Activated B cell treated with CpG ODN at 0.5 μM for 24 hours (primary cell): ENCODE results near the gene IGSF8. TPM values are rescaled to one million over a fixed set of nuclear protein-coding genes. Genes with fewer than 3 reads are reported as not detected.

Source experiments
- ATAC-seq: fragments of 200-7000 bp; cut with Tn5 transposase; one replicate; pipeline ENCODE4 v1.10.0; 2021; ENCODE audit warnings: low read depth, mild to moderate bottlenecking, moderate library complexity
- CTCF ChIA-PET: fragments of 350-600 bp; sonication (Branson Sonifier 250); formaldehyde crosslinking; loops from one replicate; lab custom pipeline; 2021; ENCODE audit warnings: antibody characterized with exemption; lab: Charles Lee
- POLR2A ChIA-PET: fragments of 350-600 bp; sonication (Branson Sonifier 250); formaldehyde crosslinking; loops from one replicate; lab custom pipeline; 2021; ENCODE audit warnings: antibody characterized with exemption; lab: Charles Lee
- DNase-seq: peaks from one replicate; pipeline ENCODE4 v3.0.0; 2022
- H3K27ac Mint-ChIP-seq: one replicate; pipeline ENCODE4 v1.8.0; 2020; ENCODE audit warnings: mixed read lengths
- H3K27me3 Mint-ChIP-seq: one replicate; pipeline ENCODE4 v1.8.0; 2021; ENCODE audit warnings: mixed read lengths
- H3K36me3 Mint-ChIP-seq: one replicate; pipeline ENCODE4 v1.8.0; 2021; ENCODE audit warnings: low read depth, mixed read lengths
- H3K4me1 Mint-ChIP-seq: one replicate; pipeline ENCODE4 v1.8.0; 2021; ENCODE audit warnings: mixed read lengths
- H3K4me3 Mint-ChIP-seq: one replicate; pipeline ENCODE4 v1.8.0; 2020; ENCODE audit warnings: mild to moderate bottlenecking, mixed read lengths
- H3K9me3 Mint-ChIP-seq: one replicate; pipeline ENCODE4 v1.8.0; 2020; ENCODE audit warnings: mixed read lengths
- intact Hi-C: fragments of 100-400 bp; cut with micrococcal nuclease; formaldehyde crosslinking; loops from one replicate; pipeline ENCODE4 v1.15.1; 2024
- total RNA-seq: library from RNA; stranded (reverse); gene quantifications from 2 replicates; pipeline ENCODE4 v1.2.3, GENCODE V29; 2022
- TF ChIP-seq, protein P1 (sequence below): fragments of 200-600 bp; IDR thresholded peaks from one replicate; pipeline ENCODE4 v1.8.0; 2022; ENCODE audit warnings: antibody characterized with exemption, mild to moderate bottlenecking

IGSF8 gene
- total RNA-seq, 1 donor from 2014 or later, result 27.9 TPM

DNA sequence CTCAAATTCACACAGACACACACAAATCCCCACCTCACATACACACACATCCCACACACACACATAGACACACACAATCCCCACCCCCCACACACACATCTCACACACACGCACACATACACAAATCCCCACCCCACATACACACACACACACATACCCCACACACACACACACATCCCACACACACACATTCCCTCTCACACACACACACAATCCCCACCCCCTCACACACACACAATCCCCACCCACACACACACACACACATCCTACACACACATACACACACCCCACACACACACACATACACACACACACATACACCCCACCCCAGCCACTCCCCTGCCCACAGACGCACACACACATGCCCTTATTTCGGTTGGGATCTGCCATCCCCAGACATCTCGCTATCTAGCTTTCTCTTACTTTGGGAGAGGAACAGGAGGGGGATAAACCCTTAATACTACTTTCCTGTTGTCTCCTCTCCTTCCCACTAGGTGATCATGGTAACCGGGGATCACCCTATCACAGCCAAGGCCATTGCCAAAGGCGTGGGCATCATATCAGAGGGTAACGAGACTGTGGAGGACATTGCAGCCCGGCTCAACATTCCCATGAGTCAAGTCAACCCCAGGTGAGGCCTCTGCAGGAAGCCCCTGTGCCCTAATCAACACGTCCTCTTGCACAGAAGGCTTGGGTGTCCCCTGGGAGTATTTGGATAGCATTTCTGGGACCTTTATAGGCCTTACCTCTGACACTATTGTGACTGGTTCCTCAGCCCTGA is 35.8 kb upstream of the IGSF8 start:
- Mint-ChIP-seq H3K9me3 (no peaks in the 10 kb centered on the region), H3K4me1 (no peaks in the 10 kb centered on the region), H3K4me3 (no peak overlapping the region), H3K27me3 (peaks cover 17% of the 10 kb centered on the region), H3K27ac (no peak overlapping the region), H3K36me3 (no peaks in the 10 kb centered on the region)
- ATAC-seq (no peak), DNase-seq (no peak)
- CTCF ChIA-PET, result no interaction called here
- intact Hi-C loops, result no loop called here
- POLR2A ChIA-PET, result no interaction called here
- TF ChIP-seq, protein P1, sequence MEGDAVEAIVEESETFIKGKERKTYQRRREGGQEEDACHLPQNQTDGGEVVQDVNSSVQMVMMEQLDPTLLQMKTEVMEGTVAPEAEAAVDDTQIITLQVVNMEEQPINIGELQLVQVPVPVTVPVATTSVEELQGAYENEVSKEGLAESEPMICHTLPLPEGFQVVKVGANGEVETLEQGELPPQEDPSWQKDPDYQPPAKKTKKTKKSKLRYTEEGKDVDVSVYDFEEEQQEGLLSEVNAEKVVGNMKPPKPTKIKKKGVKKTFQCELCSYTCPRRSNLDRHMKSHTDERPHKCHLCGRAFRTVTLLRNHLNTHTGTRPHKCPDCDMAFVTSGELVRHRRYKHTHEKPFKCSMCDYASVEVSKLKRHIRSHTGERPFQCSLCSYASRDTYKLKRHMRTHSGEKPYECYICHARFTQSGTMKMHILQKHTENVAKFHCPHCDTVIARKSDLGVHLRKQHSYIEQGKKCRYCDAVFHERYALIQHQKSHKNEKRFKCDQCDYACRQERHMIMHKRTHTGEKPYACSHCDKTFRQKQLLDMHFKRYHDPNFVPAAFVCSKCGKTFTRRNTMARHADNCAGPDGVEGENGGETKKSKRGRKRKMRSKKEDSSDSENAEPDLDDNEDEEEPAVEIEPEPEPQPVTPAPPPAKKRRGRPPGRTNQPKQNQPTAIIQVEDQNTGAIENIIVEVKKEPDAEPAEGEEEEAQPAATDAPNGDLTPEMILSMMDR, result no peak

DNA sequence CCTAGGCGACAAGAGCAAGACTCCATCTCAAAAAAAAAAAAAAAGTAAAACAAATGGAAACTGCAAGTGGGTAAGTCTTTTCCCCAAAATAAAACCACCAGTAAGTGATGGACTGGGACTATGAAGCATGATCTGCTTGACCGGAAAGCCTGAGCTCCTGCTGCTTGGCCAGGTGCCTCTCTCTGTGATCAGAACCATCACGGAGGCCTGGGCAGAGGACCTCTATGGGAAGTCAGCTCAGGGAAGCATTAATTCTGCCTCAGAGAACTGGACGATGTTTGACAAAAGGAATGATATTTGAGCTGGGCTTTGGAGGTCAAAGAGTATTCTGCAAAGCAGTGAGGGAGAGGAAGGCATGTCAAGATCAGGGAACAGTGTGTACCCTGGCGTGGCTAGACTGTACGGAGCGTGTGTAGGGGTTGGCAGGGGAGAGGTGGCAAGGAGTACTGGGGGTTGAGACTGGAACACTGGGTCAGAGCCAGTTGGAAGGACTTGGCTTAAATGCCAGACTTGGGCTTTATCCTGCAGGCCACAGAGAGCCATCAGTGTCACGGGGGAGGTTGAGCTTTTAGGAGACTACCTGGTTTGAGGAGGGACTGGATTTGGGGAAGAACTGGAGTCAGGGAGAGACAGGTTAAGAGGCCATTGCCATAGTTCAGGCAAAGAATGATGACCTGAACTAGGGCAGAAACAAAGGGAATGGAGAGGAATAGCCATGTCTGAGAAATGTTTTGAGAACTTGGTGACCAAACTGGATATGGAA is 33.6 kb upstream of the IGSF8 start:
- POLR2A ChIA-PET, result no interaction called here
- no peak overlapping the region for H3K4me3 Mint-ChIP-seq
- peaks cover 15% of the 10 kb centered on the region for H3K27me3 Mint-ChIP-seq
- TF ChIP-seq, protein P1, result no peak
- no peaks in the 10 kb centered on the region for H3K4me1 Mint-ChIP-seq
- H3K36me3 Mint-ChIP-seq, result no peaks in the 10 kb centered on the region
- intact Hi-C loops, result no loop called here
- H3K9me3 Mint-ChIP-seq, result no peaks in the 10 kb centered on the region
- no peak for DNase-seq
- H3K27ac Mint-ChIP-seq, result no peak overlapping the region
- no peak for ATAC-seq
- CTCF ChIA-PET, result no interaction called here

DNA sequence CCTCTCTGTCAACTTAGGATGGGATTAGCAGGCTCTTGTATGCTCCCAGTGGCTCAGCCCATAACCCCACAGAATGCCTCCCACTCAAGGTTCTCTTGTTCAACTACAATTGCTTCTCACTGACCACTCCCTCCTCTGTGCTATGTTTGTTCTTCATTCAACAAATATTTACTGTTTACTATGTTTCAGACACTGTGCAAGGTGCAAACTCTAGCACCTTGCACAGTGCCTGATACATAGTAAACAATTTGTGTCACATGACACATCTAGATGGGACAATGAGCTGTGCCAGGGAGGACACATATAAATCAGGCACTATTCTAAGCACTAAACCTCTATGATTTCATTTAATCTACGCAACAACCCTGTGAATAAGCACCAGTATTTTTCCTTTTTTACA is 32.5 kb upstream of the IGSF8 start:
- no peaks in the 10 kb centered on the region for H3K36me3 Mint-ChIP-seq
- CTCF ChIA-PET, result no interaction called here
- no peak overlapping the region for H3K27ac Mint-ChIP-seq

DNA sequence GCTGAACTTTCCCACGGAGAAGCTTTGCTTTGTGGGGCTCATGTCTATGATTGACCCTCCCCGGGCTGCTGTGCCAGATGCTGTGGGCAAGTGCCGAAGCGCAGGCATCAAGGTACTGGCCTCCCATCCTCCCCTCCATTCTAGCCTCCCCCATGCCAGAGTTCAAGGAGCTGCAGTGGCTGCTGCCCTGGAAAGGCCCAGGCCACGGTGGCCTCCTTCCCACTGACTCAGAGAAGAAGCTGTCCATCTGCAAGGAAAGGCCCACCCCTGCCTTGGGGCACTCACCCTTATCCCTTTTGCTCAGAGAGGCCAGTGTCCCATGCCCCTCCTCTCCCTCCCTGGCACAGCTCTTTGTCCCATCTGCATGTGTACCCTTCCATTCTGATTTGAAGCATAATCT is 32.1 kb upstream of the IGSF8 start:
- Mint-ChIP-seq H3K27me3 (peaks cover 14% of the 10 kb centered on the region), H3K36me3 (no peaks in the 10 kb centered on the region), H3K9me3 (no peaks in the 10 kb centered on the region), H3K27ac (no peak overlapping the region), H3K4me1 (no peaks in the 10 kb centered on the region), H3K4me3 (no peak overlapping the region)
- CTCF ChIA-PET, result no interaction called here
- TF ChIP-seq, protein P1, result no peak
- ATAC-seq, result no peak
- POLR2A ChIA-PET, result no interaction called here
- intact Hi-C loops, result no loop called here
- DNase-seq, result no peak

More for the DNA sequence above, 32.5 kb upstream of the IGSF8 start:
- Mint-ChIP-seq H3K4me1 (no peaks in the 10 kb centered on the region), H3K27me3 (peaks cover 14% of the 10 kb centered on the region), H3K9me3 (no peaks in the 10 kb centered on the region), H3K4me3 (no peak overlapping the region)
- POLR2A ChIA-PET, result no interaction called here
- no peak for DNase-seq
- intact Hi-C loops, result no loop called here
- ATAC-seq, result no peak
- TF ChIP-seq, protein P1, result no peak

DNA sequence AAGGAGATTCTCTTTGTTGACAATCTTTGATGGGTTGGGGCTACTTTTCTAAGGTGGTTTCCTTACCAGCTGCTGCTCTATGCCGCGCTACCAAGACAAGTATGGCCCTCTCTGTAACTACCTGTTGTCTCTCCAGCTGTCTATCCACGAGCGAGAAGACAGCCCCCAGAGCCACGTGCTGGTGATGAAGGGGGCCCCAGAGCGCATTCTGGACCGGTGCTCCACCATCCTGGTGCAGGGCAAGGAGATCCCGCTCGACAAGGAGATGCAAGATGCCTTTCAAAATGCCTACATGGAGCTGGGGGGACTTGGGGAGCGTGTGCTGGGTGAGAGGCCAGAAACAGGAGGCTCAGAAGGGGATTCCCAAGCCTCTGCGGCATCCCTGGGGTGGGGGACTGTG is 31.5 kb upstream of the IGSF8 start:
- DNase-seq (no peak), ATAC-seq (no peak)
- H3K27me3 Mint-ChIP-seq, result peaks cover 12% of the 10 kb centered on the region
- TF ChIP-seq, protein P1, result no peak
- POLR2A ChIA-PET, result no interaction called here
- H3K36me3 Mint-ChIP-seq, result no peaks in the 10 kb centered on the region
- intact Hi-C loops, result no loop called here
- H3K9me3 Mint-ChIP-seq, result no peaks in the 10 kb centered on the region
- no peak overlapping the region for H3K27ac Mint-ChIP-seq
- H3K4me3 Mint-ChIP-seq, result no peak overlapping the region
- no peaks in the 10 kb centered on the region for H3K4me1 Mint-ChIP-seq
- CTCF ChIA-PET, result no interaction called here
